ENCODE results near the gene ANLN.
"Not testable (repeated sequence)": the region's sequence is repeated elsewhere in the genome, so short reads cannot be mapped to it uniquely, and the experiment has no call there.

Gene ANLN

DNA sequence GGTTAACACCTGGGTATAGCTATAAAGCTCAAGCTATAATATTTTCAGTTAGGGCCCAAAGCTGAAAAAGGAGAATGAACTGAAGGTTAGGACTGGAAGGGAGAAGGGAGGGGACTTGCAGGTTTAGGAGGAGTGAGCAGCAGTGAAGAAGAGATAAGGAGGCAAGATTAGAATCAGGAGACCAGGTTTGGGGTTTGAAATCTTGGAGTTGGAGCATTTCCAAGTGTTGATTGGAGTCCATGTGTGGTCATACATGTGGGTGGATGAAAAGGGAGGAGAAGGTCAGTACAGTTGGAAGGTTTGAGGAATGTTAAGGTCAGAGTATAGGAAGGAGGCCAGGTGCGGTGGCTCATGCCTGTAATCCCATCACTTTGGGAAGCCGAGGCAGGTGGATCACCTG lies 8.6 kb upstream of the ANLN start:
- Histone ChIP-seq H3K36me3 (no peaks in the 10 kb centered on the region), H3K27me3 (no peaks in the 10 kb centered on the region), H3K9me3 (no peaks in the 10 kb centered on the region), H3K4me1 (ENCODE audit: control insufficient read depth in 1 of 2, insufficient read depth in 1 of 2, low read depth in 1 of 2, low read length in 1 of 2) (no peaks in the 10 kb centered on the region), H3K4me3 (ENCODE audit: low read depth in 1 of 2, low read length in 1 of 2) (no peak overlapping the region), H3K27ac (no peak overlapping the region)
- TF ChIP-seq, protein P1, sequence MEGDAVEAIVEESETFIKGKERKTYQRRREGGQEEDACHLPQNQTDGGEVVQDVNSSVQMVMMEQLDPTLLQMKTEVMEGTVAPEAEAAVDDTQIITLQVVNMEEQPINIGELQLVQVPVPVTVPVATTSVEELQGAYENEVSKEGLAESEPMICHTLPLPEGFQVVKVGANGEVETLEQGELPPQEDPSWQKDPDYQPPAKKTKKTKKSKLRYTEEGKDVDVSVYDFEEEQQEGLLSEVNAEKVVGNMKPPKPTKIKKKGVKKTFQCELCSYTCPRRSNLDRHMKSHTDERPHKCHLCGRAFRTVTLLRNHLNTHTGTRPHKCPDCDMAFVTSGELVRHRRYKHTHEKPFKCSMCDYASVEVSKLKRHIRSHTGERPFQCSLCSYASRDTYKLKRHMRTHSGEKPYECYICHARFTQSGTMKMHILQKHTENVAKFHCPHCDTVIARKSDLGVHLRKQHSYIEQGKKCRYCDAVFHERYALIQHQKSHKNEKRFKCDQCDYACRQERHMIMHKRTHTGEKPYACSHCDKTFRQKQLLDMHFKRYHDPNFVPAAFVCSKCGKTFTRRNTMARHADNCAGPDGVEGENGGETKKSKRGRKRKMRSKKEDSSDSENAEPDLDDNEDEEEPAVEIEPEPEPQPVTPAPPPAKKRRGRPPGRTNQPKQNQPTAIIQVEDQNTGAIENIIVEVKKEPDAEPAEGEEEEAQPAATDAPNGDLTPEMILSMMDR (IDR thresholded peaks at IDR 0.05) = no peak

DNA sequence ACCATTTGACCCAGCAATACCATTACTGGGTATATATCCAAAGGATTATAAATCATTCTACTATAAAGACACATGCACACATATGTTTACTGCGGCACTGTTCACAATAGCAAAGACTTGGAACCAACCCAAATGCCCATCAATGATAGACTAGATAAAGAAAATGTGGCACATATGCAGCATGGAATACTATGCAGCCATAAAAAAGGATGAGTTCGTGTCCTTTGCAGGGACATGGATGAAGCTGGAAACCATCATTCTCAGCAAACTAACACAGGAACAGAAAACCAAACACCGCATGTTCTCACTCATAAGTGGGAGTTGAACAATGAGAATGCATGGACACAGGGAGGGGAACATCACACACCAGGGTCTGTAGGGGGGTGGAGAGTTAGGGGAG lies 6.4 kb upstream of the ANLN start:
- H3K4me3 ChIP-seq (ENCODE audit: low read depth in 1 of 2, low read length in 1 of 2); H3K27ac ChIP-seq; H3K36me3 ChIP-seq; H3K9me3 ChIP-seq; H3K4me1 ChIP-seq (ENCODE audit: control insufficient read depth in 1 of 2, insufficient read depth in 1 of 2, low read depth in 1 of 2, low read length in 1 of 2); H3K27me3 ChIP-seq: not testable (repeated sequence)

DNA sequence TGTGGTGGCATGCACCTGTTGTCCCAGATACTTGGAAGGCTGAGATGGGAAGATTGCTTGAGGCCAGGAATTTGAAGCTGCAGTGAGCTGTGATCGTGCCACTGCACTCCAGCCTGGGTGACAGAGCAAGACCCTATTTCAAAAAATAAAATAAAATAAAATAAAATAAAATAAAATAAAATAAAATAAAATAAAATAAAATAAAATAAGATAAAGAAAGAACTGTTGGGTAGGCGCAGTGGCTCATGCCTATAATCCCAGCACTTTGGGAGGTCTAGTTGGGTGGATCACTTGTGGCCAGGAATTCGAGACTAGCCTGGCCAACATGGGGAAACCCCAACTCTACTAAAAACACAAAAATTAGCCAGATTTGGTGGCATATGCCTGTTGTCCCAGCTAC lies 4.0 kb upstream of the ANLN start:
- not testable (repeated sequence) for H3K4me3 ChIP-seq (ENCODE audit: low read depth in 1 of 2, low read length in 1 of 2)

DNA sequence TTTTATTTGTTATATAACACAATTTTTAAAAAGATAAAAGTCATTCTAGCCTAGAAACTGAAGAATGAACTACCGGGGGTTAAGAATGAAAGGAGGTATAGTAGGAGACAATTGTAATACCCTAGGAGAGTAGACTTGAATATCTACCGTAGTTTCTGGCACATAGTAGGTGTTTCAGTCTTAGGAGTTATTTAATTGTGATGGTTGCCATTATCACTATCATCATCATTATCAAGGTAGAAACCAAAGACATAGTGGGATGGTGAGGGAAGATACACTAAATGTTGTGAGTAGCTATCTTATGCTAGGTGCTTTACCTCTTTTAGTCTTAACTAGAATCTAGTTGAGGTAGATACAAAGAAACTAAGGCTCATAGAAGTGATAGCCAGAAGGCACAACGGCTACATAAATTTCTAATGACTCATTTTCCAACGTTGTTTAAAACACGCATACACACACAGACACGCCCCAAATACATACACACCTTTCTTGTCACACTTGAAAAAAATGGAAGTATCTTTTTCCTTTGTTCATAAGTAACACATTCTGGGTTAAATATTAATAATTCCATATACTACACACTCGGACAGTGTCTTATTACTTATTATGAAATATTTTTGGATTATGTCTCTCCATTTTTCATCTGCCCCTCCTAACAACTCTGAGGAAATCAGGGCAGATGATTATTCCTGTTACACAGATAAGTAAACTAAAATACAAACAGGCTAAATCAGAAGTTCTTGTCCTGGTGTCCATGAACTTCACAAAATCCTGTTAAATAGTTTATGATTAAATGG lies 2.0 kb upstream of the ANLN start:
- Histone ChIP-seq H3K27ac (no peak overlapping the region), H3K27me3 (no peaks in the 10 kb centered on the region), H3K4me3 (ENCODE audit: low read depth in 1 of 2, low read length in 1 of 2) (no peak overlapping the region), H3K9me3 (no peaks in the 10 kb centered on the region), H3K36me3 (no peaks in the 10 kb centered on the region), H3K4me1 (ENCODE audit: control insufficient read depth in 1 of 2, insufficient read depth in 1 of 2, low read depth in 1 of 2, low read length in 1 of 2) (peaks cover 28 to 29% of the 10 kb centered on the region in 2 experiments)
- TF ChIP-seq, protein P1 (IDR thresholded peaks at IDR 0.05) = no peak

More for the DNA sequence above, 4.0 kb upstream of the ANLN start:
- peaks cover 10 to 13% of the 10 kb centered on the region in 2 experiments for H3K4me1 ChIP-seq (ENCODE audit: control insufficient read depth in 1 of 2, insufficient read depth in 1 of 2, low read depth in 1 of 2, low read length in 1 of 2)
- not testable (repeated sequence) for H3K27me3 ChIP-seq, H3K36me3 ChIP-seq, H3K9me3 ChIP-seq, H3K27ac ChIP-seq

DNA sequence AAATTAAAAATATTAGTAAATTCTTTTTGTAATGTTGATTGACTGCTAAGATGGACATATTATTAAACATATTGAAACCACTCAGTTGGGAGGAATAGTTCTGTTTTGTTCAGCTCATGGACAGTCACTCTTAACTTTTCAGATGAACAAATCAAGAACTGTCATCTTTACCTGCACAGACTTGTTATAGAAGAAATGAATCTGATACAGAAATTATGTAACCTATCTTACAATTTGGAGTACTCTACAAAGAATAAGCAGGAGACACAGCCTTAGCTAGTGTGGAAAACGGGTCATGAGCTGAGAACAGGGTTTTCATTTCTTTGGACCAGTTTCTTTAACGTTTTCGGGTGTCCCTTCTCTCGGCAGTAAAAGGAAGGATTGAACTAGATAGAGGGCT lies 1.2 kb upstream of the ANLN start:
- no peaks in the 10 kb centered on the region for H3K36me3 ChIP-seq
- TF ChIP-seq, protein P1 (IDR thresholded peaks at IDR 0.05) = no peak
- peaks cover 29 to 32% of the 10 kb centered on the region in 2 experiments for H3K4me1 ChIP-seq (ENCODE audit: control insufficient read depth in 1 of 2, insufficient read depth in 1 of 2, low read depth in 1 of 2, low read length in 1 of 2)
- H3K27ac ChIP-seq = peak overlapping the region; percentile 67
- H3K9me3 ChIP-seq = no peaks in the 10 kb centered on the region
- H3K4me3 ChIP-seq (ENCODE audit: low read depth in 1 of 2, low read length in 1 of 2) = no peak overlapping the region
- no peaks in the 10 kb centered on the region for H3K27me3 ChIP-seq

DNA sequence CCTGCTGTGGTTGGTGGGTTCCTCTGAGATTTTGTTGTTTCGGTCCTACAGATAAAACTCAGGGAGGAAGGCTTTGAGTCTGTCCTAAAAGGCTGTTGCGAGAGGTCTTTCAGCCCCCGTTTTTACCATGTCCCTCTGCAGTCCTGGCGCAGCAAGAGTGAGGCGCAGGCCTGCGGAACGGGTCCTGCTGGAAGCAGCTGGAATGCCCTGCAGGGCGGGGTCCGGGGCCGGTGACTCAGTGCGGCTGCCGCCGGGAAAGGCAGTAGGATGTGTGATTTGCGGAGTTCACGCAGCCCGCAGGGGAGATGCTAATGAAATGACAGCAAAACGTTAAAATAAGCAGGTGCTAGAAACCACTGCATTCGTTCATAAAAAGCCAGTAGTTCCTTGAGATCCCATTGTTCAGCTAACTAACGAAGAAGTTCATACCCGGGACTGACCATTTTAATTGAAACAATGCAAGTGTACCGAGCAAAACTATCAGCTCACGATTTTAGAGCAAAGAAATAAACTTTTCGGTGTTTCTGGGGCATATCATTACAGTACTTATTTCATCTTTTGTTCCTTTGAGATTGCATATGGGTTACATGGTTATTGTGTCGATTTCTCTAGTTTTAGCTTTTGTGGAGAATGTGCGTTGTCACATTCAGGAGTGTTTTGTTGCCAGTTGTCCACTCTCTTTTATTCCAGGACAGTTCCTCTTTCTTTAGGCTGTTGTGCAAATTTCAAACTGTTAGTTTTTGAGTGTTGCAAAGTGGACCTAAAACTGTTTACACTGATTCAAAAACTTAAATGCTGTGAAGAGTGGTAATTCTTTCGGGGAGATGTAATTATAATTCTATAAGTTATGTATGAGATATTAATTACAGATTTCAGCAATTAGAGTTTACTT lies 783 bp downstream of the ANLN start:
- TF ChIP-seq, protein P1 (IDR thresholded peaks at IDR 0.05) = no peak
- Histone ChIP-seq H3K4me1 (ENCODE audit: control insufficient read depth in 1 of 2, insufficient read depth in 1 of 2, low read depth in 1 of 2, low read length in 1 of 2) (peaks cover 34% of the 10 kb centered on the region in 2 experiments), H3K9me3 (no peaks in the 10 kb centered on the region), H3K27ac (peak overlapping the region; percentile 67), H3K4me3 (ENCODE audit: low read depth in 1 of 2, low read length in 1 of 2) (peak overlapping the region; percentile 88 to 99), H3K36me3 (no peaks in the 10 kb centered on the region), H3K27me3 (no peaks in the 10 kb centered on the region)
